Embryonic facial prominence (tissue), 1 donor: ENCODE data around the gene FBXO9.
A peak's percentile ranks its signal among the peaks of the same experiment; 100 is the strongest.
"Not testable (repeated sequence)": the region's sequence is repeated elsewhere in the genome, so short reads cannot be mapped to it uniquely, and the experiment has no call there.

Experiments
- DNase-seq: peaks from one replicate; pipeline ENCODE4 v3.0.0-alpha.2; 2016; ENCODE audit errors: extremely low spot score

Gene FBXO9

DNA sequence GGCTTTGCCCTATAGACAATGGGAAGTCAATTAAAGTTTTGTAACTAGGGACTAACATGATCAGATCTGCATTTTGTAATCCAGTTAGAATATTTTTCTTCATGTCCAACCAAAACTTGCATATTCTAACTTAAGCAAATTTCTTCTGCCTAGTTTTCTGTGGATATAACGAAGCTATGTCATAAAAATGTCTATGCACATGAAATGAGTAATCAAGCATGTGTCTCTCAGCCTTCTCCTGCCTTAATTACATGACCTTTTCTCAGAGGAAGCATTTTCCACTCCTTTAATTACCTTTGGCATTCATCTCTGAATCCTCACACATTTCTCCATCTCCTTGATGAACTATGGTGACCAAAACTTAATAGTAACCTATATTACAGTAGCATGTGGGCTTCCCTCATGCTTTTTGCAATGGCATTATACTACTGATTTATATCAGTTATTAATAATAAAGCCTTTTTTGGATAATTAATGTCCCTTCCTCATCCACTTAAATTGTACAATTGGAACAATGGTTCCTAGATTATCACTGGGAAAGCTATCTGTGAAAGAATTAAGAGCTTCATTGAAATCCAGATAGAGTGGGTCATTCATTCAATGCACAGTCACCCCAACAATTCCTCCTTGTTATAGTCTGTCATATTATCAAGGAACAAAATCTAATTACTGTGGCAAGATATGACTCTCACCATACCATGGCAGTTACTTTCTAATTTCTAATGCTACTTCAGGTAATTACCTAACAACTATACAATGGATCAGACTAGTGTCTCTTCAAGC is 19.1 kb upstream of the FBXO9 start:
- DNase-seq, result no peak

DNA sequence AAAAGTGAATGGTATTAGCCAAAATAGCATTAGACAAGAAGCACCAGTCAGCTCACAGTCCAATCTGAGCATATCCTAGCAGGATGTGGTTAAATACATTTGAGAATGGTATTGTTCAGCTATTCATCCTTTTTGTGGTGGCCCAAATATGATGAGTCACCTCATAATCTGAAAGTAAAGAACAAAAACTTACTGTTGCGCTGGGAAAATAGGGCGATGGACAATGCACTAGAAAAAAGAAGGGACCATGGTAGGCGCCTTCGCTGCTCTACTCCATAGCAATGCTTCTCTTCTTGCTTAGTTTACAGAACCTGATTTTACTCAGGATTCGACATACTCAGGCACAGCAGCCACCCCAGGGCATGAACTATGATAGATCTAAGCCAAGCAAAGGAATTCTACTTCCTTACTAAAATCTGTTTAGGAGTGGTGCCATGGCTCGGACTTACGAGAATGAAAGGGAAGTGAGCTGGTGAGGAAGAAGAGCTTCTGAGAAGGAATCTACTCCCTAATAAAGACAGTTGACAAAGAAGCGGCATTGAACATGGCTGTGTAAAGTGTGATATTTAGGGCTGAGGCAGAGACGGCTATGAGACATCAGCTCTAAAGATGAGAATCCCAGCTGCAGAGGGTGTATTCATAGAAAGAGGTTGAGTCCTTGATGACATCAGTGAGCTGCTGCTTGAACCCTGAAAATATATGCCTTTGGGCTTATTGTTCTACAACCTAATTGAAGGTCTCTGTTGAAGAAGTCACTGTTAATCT is 16.6 kb upstream of the FBXO9 start:
- no peak for DNase-seq

DNA sequence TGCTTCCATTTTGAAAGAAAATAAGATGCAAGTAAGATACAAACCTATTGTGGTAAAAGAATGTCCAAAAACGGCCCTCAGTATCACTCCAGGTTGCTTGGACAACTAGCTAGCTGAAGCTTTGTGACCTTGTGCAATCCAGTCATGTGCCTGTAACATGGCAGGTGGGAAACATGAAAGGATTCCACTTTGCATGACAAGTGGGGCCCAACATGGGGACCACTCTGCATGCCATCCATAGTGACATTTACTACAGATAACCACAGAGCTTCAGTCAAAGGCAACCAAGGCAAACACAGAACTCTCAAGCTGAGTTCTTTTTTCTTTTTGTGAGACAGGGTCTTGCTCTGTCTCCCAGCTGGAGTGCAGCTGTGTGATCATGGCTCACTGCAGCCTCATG is 15.8 kb upstream of the FBXO9 start:
- no peak for DNase-seq

DNA sequence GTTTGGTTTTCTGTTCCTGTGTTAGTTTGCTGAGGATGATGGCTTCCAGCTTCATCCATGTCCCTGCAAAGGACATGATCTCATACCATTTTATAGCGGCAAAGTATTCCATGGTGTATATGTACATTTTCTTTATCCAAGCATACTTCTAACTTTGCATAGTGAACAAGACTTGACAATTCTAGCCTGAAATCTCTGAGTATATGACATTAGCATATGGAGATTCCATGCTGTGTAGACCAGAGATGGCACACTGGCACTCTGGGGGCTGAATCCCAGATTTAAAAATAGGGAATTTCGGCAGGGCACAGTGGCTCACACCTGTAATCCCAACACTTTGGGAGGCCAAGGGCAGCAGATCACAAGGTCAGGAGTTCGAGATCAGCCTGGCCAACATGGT is 13.1 kb upstream of the FBXO9 start:
- not testable (repeated sequence) for DNase-seq

DNA sequence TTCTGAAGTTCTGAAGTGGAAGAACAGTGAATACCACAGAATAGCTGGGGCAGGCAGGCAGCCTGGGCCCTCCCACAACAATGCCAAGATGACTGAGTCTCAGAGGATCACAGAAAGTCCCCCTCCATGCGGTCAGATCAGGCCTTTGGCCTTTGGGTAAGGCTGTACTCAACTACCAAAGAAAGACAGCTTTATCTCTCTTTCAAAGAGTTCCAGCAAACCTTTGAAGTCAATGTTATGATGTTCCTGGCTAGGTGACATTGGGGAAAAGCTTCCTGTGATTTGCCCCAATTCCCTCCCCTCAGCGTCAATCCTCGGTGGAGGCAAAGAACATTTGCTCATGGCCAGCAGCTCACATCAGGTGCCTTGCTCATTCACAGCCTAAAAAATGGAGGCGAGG is 10.7 kb upstream of the FBXO9 start:
- no peak for DNase-seq

DNA sequence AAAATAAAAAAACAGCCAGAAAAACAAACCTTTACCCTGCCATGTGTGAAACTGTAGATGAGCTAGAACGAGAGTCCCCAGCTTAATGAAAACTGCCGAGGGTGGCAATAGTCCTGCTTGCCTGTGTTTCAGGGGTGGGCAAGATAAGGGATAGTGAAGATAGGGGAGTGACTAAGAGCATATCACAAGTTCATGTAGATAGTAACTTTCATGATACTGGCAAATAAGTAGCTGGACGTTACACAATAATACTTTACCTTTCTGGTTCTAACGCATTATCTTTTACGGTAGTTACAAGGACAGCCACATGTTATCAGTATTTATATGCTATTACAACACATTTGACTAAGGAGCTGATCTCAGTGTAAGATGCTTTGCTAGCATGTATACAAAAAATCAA is 9.3 kb upstream of the FBXO9 start:
- no peak for DNase-seq

DNA sequence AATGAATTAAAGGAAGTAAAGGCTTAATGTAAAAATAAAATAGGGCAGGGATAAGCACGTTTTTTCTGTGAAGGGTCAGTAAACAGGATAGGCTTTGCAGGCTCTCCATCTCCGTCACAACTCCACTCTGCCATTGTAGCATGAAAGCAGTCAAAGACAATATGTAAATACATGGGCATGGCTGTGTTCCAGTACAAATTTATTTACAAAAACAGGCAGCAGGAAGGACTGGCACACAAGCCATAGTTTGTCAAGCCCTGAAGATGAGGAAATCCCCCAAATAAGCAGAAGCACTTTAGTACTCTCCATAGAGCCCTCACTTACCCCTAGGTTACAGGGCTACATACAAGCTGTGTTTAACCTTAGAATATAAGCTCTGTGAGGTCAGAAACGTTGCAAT is 8.9 kb upstream of the FBXO9 start:
- DNase-seq, result no peak

DNA sequence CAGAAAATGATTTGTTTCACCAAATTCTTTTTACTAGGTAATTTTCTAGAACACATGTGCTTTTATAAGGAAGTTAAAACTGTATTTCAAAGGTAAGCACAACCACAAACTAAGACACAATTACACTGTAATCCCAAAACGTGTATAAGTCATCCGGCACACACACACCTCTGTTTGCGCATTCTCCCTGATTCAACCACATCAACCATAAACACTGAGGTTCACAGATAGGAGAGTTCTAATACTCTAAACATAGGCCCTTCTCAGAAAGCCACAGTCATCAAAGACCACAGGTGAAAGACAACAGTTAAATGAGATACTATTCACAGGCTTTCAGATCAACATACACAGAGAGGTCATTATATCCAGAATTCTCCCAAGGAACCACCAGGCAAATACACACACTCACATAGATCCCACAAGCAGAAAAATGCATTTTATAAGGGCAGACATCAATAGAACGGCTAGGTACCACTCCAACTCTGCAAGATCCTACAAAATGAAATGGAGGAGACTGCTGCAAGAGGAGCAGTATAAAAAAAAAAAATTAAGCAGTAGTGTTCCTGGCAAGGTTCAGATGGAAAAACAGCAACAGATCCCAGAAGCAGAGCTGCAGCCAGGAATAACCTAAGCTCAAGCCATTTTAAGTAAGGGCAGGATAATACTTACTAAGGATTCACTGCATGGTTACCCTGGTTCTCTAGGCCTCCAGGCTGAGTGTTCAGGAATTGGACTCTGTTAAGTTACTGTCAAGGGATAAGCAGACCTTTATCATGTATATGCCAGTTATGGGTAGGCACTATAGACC is 6.6 kb upstream of the FBXO9 start:
- DNase-seq, result no peak

DNA sequence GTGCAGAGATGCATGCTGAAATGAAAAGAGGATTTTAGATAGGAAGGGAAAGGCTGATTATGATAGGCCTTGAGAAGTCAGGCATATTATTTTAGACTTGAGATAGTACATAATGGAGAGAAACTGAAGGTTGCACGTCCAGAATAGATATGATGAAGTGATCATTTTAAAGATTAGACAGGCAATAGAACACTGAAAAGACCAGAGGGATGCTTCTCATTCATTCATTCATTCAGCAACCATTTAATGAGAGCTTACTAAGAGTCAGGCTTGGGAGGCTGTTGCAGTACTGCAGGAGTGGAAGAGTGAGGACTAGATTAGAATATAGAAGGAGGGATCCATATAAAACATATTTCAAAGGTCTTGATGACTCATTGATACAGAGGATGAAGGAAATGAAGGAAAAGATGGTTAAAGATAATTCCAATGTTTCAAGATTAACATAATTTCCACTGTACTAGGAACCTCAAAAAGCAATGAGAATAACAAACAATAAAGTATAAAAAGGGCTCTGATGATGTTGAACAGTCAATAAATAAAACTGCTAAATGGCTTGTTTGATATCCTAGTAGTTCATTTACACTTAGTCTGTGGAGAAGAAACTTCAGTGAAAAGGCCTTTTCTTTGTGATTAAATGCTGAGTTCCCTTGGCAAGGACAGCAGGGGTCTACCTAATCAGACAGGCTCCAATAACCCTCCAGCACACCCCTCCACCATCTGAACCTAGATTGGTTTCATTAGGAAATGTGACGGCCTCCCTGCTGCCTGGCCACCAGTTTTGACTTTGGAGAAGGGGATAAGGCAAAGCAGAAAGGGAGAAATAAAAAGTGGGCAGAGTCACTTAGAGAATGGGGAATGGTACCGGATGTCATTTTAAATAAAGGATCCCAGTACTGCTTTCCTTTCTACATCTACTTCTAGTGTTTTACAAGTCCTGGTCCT is 5.3 kb upstream of the FBXO9 start:
- no peak for DNase-seq

DNA sequence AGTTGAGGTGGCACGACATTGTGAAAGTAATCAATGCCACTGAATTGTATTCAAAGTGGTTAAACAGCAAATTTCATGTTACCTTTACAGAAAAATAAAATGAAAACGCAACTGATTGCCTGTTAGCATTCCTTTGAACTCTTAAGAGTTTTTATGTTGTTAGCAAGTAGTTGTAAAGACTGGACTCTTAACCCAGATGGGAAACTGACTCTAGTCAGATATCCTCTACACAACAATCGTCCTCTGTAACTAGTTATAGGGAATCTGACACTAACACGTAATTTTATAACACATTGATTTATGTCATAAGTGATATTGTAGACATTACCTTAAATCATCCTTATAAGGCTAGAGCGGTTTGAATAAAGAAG is 3.0 kb upstream of the FBXO9 start:
- no peak for DNase-seq

DNA sequence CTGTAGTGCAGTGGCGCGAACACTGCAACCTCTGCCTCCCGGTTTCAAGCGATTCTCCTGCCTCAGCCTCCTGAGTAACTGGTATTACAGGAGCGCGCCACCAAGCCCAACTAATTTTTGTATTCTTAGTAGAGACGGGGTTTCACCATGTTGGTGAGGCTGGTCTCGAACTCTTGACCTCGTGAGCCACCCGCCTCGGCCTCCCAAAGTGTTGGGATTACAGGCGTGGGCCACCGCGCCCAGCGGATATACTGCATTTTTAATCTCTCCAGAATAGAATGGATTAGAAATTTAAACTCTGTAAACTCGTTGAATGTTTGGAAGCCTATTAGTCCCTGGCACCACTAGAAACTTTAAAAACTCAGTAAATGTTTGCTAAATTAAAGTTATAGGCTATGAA is 949 bp upstream of the FBXO9 start:
- DNase-seq, result not testable (repeated sequence)

DNA sequence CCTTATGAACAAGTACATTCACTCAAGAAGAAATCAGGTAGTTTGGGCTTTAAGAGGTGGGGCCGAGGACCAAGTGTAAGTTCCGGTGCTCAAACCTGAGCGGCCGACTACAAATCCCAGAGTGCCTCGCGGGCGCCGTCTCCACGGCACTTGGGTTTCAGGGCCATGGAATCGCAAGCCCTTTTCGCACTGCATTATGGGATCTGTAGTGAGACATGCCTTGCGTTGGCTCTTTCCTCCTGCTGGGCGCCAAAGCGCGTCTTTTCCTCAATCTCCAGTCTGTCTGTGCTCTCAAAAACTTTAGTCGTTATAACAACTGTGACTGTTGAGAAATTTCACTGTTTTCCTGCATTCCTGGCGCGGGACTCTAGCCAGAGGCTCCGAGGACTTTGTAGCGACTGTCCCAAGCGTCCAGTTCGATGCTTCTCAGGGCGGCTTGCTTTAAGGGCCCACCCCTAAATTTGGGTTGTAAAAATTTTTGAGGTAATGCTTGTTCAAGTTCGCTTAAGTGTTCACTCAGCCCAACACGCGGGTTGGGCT is 408 bp upstream of the FBXO9 start:
- peak; percentile 96 for DNase-seq

DNA sequence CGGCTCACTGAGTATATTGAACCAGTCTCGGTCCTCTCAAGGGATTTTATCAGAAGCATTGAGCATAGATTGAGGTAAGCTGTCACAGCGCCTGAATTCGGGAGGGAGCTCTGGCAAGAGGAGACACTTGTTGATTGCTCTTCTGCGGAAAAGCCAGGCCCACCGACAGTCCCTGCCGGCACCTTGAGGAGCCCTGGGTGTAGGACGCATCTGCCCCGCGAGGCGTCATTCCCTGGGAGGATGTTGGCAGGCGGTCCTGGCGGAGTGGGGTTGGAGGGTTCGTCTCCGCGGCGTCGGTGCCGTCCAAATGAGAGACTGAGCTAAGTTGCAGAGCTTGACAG is 843 bp downstream of the FBXO9 start:
- DNase-seq, result no peak

DNA sequence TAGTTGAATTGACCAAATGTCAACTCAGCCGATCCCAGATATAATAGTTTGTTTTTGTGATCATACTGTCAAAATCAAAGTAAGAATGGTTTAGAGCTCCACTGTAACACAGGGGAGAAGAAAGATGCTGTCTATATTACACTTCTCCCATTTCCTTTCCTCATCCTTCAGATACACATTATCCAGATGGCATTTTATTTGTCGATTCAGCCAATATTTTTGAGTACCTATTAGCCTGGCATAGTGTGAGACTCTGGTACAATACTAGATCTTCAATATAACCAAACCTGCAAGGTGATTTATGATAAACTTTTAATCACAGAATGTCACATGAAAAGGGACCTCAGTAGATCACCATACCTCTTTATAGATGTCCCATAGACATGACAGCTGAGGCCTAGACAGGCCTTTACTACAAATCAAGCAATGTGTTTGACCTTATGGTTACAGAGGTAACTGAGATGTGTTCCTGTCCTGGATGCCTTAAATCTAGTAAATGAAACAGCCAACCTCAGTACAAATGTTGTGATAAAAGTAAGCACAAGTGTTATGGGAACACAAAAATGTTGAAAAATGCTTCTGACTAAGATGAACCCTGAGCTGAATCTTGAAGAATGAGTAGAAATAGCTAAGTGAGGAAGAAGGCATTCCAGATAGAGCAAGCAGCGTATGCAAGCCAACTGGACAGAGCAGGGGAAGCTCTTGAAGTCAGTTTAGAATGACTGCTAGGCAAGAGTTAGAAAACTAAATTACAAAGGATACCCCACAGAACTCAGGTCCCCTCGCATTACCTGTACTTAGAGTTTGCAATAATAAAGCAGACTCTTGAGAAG is 1.9 kb downstream of the FBXO9 start:
- DNase-seq, result no peak

DNA sequence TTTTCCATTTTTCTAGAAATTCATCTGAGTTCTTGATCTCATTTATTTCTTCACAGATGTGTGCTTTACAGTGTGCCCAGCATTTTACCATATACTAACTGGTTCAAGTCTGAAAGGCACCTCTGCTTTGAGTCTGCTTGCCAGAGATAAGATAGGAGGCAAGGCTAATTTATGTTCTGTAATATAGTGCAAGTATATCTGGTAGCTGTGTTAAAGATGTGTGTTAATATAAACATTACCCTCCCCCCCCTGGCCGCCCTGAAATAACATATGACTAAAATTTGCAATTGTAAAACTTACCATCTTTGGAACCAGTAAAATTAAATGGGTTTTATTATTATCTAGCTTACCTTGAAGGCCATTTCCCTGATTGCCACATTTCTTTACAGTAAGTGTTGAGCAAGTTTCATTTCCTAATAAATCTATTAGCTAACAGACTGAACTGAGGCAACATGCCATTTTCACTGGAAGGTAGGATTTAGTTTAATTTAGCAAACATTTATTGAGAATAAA is 2.7 kb downstream of the FBXO9 start:
- DNase-seq, result no peak

DNA sequence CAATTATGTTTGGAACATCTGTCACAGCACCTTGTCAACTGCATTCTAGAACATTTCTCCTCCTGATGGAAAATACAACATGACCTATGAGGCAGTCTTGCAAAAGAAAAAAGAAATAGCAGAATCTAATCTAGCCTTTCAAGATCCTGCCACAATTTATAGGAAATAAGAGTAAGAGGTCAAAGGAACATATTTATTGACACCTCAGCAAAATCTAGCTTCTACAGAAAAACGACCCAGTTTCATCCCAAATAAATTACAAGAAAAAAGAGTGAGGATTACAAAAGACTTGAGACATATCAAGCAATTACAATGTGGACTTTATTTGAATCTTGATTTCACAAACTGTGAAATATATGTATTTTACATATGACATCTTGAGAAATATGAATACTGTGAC is 4.2 kb downstream of the FBXO9 start:
- no peak for DNase-seq

DNA sequence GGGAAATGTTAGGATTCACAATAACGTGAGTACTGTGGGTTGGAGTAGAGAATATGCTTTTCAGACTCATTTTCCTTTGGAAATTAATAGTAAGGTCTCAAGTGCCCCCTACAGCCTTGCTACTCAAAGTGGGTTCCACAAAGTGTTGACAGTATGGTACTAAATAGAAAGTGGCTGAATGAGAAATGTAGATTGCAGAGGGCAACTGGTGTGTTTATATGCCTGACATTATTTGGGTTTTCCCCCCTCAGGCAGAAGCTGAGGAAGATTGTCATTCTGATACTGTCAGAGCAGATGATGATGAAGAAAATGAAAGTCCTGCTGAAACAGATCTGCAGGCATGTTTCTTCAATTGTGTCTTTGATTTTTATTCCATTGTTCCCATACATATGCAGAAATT is 5.6 kb downstream of the FBXO9 start:
- DNase-seq, result no peak

DNA sequence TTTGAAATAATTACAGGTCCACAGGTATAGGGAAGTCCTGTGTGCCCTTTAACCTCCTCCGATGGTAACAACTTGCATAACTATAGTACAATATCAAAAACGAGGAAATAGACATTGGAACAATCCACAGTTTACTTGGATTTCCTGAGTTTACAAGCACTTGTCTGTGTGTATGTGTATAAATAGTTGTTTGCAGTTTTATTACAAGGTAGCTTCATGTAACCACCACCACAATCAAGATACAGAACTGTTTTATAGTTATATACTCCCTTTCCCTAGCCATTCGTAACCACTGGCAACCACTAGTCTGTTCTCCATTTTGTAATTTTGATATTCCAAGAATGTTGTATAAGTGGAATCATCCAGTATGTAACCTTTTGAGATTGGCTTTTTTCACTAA is 9.1 kb downstream of the FBXO9 start:
- DNase-seq, result no peak

DNA sequence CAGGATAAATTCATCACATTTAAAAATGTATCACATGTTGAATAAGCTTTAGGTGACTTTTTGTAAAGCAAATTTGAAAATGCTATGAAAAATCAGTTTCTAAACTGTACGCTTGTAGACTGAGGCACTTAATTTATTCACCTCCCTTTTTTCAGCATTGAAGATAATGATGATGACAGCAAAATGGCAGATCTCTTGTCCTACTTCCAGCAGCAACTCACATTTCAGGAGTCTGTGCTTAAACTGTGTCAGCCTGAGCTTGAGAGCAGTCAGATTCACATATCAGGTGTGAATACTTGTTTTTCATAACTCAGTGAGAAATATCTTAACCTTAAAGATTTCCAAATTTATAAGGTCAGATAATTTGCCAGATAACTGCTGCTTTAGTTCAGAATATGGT is 15.6 kb downstream of the FBXO9 start:
- no peak for DNase-seq

DNA sequence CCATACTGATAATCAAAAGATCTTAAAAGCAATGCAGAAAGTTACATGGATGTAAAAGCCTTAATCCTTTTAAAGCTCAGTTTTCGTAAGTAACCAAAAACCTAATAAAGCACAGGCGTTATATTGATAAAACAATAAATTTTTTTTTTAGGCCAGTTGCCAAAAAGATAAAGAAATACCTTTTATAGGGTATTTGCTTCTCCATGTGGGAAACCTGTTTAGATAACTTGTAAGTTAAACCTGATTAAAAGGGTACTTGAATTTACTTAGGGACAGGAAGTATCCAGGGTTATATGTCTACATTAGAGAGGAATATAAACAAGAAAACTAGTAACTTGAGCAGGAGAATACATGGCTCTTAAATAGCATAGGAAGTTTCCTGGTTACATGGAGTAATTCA is 21.1 kb downstream of the FBXO9 start:
- no peak for DNase-seq
